GM23338 (cell line): ENCODE measurements around the gene C2orf68. TPM values are rescaled to one million over a fixed set of nuclear protein-coding genes. Genes with fewer than 3 reads are reported as not detected.

Source experiments
- ATAC-seq: fragments of 200-7000 bp; cut with Tn5 transposase; 3 replicates; pipeline ENCODE4 v1.9.1; 2020
- DNase-seq: peaks from one replicate; pipeline ENCODE4 v3.0.0-alpha.2; 2015; ENCODE audit warnings: low spot score
- H2AFZ ChIP-seq: fragments of 200-600 bp; sonication (generic); 2 replicates; pipeline ENCODE4 v1.8.0; 2016; ENCODE audit warnings: antibody characterized with exemption, mild to moderate bottlenecking, moderate library complexity
- H3F3A ChIP-seq: fragments of 200-600 bp; sonication (generic); replicated peaks from 2 replicates; pipeline ENCODE4 v1.8.0; 2017; ENCODE audit warnings: antibody characterized with exemption, mixed run types, low read depth
- H3K27ac ChIP-seq: fragments of 200-600 bp; sonication (generic); 2 replicates; pipeline ENCODE4 v1.6.1; 2016; ENCODE audit warnings: low read depth
- H3K27me3 ChIP-seq: fragments of 200-600 bp; sonication (generic); 2 replicates; pipeline ENCODE4 v1.8.0; 2016; ENCODE audit warnings: mild to moderate bottlenecking, mixed run types, moderate library complexity; ENCODE audit not compliant: insufficient read depth
- H3K36me3 ChIP-seq: fragments of 200-600 bp; sonication (generic); 2 replicates; pipeline ENCODE4 v1.8.0; 2016; ENCODE audit warnings: mild to moderate bottlenecking; ENCODE audit not compliant: insufficient read depth
- H3K4me1 ChIP-seq: fragments of 200-600 bp; sonication (generic); 2 replicates; pipeline ENCODE4 v1.8.0; 2016; ENCODE audit warnings: mild to moderate bottlenecking, moderate library complexity; ENCODE audit not compliant: insufficient read depth
- H3K4me2 ChIP-seq: fragments of 200-600 bp; sonication (generic); 2 replicates; pipeline ENCODE4 v1.7.1; 2017; ENCODE audit warnings: mixed run types
- H3K4me3 ChIP-seq: fragments of 200-600 bp; sonication (generic); 2 replicates; pipeline ENCODE4 v1.6.1; 2016; ENCODE audit warnings: mixed run types
- H3K79me2 ChIP-seq: fragments of 200-600 bp; sonication (generic); replicated peaks from 2 replicates; pipeline ENCODE4 v1.8.0; 2017; ENCODE audit warnings: mild to moderate bottlenecking; ENCODE audit not compliant: insufficient read depth
- H3K9me2 ChIP-seq: fragments of 200-600 bp; sonication (generic); 2 replicates; pipeline ENCODE4 v1.8.0; 2017; ENCODE audit not compliant: insufficient read depth
- H4K20me1 ChIP-seq: fragments of 200-600 bp; sonication (generic); replicated peaks from 2 replicates; pipeline ENCODE4 v1.8.0; 2017; ENCODE audit warnings: mild to moderate bottlenecking; ENCODE audit not compliant: insufficient read depth
- H3K27ac Mint-ChIP-seq: 2 replicates; pipeline ENCODE4 v1.8.0; 2020; ENCODE audit warnings: inconsistent platforms, mild to moderate bottlenecking, moderate library complexity, mixed read lengths
- H3K27me3 Mint-ChIP-seq: 3 replicates; pipeline ENCODE4 v1.8.0; 2022; ENCODE audit warnings: low read depth, mild to moderate bottlenecking, moderate library complexity, mixed read lengths, inconsistent platforms; ENCODE audit not compliant: insufficient read depth, poor library complexity
- H3K36me3 Mint-ChIP-seq: 3 replicates; pipeline ENCODE4 v1.8.0; 2021; ENCODE audit warnings: low read depth, mild to moderate bottlenecking, inconsistent platforms, moderate library complexity, mixed read lengths
- H3K4me1 Mint-ChIP-seq: 3 replicates; pipeline ENCODE4 v1.8.0; 2020; ENCODE audit warnings: mild to moderate bottlenecking, inconsistent platforms, mixed read lengths
- H3K4me3 Mint-ChIP-seq: 3 replicates; pipeline ENCODE4 v1.8.0; 2021; ENCODE audit warnings: moderate library complexity, mild to moderate bottlenecking, inconsistent platforms, mixed read lengths
- H3K9me3 Mint-ChIP-seq: 3 replicates; pipeline ENCODE4 v1.8.0; 2020; ENCODE audit warnings: moderate library complexity, mild to moderate bottlenecking, inconsistent platforms, mixed read lengths
- JUNB ChIP-seq: IDR thresholded peaks from one replicate; pipeline ENCODE4 v1.6.1; 2016; ENCODE audit warnings: antibody characterized with exemption; ENCODE audit not compliant: unreplicated experiment
- NANOG ChIP-seq: IDR thresholded peaks from 2 replicates; pipeline ENCODE4 v1.6.1; 2016; ENCODE audit warnings: antibody characterized with exemption, borderline replicate concordance
- POLR2AphosphoS5 ChIP-seq: IDR thresholded peaks from 2 replicates; pipeline ENCODE4 v1.6.1; 2016; ENCODE audit warnings: antibody characterized with exemption, low read depth
- STAT1 ChIP-seq: IDR thresholded peaks from one replicate; pipeline ENCODE4 v1.6.1; 2016; ENCODE audit warnings: antibody characterized with exemption; ENCODE audit not compliant: unreplicated experiment
- ZNF331 ChIP-seq: fragments of 250-450 bp; sonication (Bioruptor Pico); IDR thresholded peaks from 2 replicates; pipeline ENCODE4 v1.5.0; 2020; ENCODE audit warnings: low read depth, mild to moderate bottlenecking, moderate library complexity
- polyA plus RNA-seq: library from polyadenylated mRNA; unstranded; fragments of >200 nt; fragmentation: Nextera tagmentation; extraction: Ambion mirVana; gene quantifications from 2 replicates; pipeline ENCODE4 v1.2.1, GENCODE V29; 2016
- total RNA-seq: library from RNA; depleted of rRNA; stranded (reverse); fragments of >200 nt; shearing (Covaris generic); gene quantifications from 2 replicates; pipeline ENCODE4 v1.2.3, GENCODE V29; 2014
- TF ChIP-seq, protein P1 (sequence below), 2 experiments: fragments of 200-600 bp in 1 of 2; sonication (generic) in 1 of 2; conservative IDR thresholded peaks; 2 replicates each; pipeline versions ENCODE4 v1.5.1 to v1.6.1; 2016 to 2017; ENCODE audit warnings: antibody characterized with exemption in 2 of 2, low read depth in 2 of 2, mild to moderate bottlenecking in 2 of 2, moderate library complexity in 1 of 2
- TF ChIP-seq, protein P2 (sequence below): IDR thresholded peaks from one replicate; pipeline ENCODE4 v1.6.1; 2018; ENCODE audit warnings: antibody characterized with exemption; ENCODE audit not compliant: unreplicated experiment

C2orf68 gene
- total and polyA plus RNA-seq, 2 experiments from 2014 or later: 26.8 to 76.4 TPM

DNA sequence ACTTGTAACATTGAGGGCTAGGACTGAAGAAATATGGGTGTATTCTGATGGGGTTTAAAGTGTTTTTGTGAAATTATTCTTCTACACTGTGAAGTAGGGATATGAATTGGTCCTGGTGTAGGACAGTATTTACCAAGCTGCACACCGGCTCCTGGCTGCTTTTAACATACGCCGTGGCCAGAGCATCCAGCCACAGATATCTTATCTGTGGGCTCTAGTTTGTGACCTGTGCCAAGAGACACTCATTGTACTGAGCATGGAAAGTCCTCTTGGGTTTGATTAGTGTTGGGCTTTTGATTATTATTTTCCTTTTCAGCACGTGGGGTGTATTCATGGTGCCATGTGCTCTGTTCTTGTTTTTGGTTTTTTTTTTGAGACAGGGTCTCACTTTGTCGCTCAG lies 12.1 kb upstream of the C2orf68 start (continued):
- TF ChIP-seq, protein P1, sequence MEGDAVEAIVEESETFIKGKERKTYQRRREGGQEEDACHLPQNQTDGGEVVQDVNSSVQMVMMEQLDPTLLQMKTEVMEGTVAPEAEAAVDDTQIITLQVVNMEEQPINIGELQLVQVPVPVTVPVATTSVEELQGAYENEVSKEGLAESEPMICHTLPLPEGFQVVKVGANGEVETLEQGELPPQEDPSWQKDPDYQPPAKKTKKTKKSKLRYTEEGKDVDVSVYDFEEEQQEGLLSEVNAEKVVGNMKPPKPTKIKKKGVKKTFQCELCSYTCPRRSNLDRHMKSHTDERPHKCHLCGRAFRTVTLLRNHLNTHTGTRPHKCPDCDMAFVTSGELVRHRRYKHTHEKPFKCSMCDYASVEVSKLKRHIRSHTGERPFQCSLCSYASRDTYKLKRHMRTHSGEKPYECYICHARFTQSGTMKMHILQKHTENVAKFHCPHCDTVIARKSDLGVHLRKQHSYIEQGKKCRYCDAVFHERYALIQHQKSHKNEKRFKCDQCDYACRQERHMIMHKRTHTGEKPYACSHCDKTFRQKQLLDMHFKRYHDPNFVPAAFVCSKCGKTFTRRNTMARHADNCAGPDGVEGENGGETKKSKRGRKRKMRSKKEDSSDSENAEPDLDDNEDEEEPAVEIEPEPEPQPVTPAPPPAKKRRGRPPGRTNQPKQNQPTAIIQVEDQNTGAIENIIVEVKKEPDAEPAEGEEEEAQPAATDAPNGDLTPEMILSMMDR (conservative IDR thresholded peaks at IDR 0.05; ENCODE audit: low read depth in 2 of 2): no peak
- TF ChIP-seq, protein P2, sequence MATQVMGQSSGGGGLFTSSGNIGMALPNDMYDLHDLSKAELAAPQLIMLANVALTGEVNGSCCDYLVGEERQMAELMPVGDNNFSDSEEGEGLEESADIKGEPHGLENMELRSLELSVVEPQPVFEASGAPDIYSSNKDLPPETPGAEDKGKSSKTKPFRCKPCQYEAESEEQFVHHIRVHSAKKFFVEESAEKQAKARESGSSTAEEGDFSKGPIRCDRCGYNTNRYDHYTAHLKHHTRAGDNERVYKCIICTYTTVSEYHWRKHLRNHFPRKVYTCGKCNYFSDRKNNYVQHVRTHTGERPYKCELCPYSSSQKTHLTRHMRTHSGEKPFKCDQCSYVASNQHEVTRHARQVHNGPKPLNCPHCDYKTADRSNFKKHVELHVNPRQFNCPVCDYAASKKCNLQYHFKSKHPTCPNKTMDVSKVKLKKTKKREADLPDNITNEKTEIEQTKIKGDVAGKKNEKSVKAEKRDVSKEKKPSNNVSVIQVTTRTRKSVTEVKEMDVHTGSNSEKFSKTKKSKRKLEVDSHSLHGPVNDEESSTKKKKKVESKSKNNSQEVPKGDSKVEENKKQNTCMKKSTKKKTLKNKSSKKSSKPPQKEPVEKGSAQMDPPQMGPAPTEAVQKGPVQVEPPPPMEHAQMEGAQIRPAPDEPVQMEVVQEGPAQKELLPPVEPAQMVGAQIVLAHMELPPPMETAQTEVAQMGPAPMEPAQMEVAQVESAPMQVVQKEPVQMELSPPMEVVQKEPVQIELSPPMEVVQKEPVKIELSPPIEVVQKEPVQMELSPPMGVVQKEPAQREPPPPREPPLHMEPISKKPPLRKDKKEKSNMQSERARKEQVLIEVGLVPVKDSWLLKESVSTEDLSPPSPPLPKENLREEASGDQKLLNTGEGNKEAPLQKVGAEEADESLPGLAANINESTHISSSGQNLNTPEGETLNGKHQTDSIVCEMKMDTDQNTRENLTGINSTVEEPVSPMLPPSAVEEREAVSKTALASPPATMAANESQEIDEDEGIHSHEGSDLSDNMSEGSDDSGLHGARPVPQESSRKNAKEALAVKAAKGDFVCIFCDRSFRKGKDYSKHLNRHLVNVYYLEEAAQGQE: no peak
- no peak for TF ChIP-seq STAT1
- no peak for TF ChIP-seq NANOG
- no peak for TF ChIP-seq JUNB

DNA sequence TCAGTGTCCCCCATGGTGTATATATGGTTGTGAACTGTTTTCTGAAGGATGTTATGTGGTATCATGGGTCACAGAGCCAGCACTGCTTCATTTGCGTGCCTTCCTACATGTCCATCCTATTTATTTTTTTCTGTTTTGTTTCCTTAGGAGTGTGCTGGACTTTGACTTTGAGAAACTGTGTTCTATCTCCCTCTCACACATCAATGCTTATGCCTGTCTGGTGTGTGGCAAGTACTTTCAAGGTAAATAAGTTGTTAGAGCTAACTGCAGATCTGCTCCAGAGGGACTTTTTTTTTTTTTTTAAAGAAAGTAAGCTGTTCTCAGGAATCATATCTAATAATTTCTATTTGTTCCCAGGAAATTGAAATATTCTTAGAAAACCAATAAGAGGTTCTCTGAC lies 9.5 kb upstream of the C2orf68 start:
- H3K36me3 ChIP-seq: peaks cover 74% of the 10 kb centered on the region
- peaks cover 63% of the 10 kb centered on the region for H3K36me3 Mint-ChIP-seq
- H3K4me2 ChIP-seq: no peak overlapping the region
- no peak overlapping the region for H2AFZ ChIP-seq
- peaks cover 10% of the 10 kb centered on the region; the same call in 1 of the 2 replicates for H3K4me1 ChIP-seq
- H3K79me2 ChIP-seq: peaks cover 59% of the 10 kb centered on the region
- H3K9me3 Mint-ChIP-seq: no peaks in the 10 kb centered on the region
- H3F3A ChIP-seq: no peaks in the 10 kb centered on the region; the same call in 1 of the 2 replicates
- TF ChIP-seq, protein P1 (conservative IDR thresholded peaks at IDR 0.05; ENCODE audit: low read depth in 2 of 2): no peak
- H4K20me1 ChIP-seq: peaks cover 42% of the 10 kb centered on the region
- H3K9me2 ChIP-seq: no peaks in the 10 kb centered on the region
- no peak overlapping the region for H3K4me3 Mint-ChIP-seq
- peaks cover 3% of the 10 kb centered on the region; the same call in 1 of the 3 replicates for H3K4me1 Mint-ChIP-seq
- ATAC-seq (no peak), DNase-seq (no peak)
- H3K4me3 ChIP-seq: no peak overlapping the region
- no peaks in the 10 kb centered on the region for H3K27me3 ChIP-seq
- no peak overlapping the region for H3K27ac Mint-ChIP-seq
- peaks cover 5% of the 10 kb centered on the region for H3K27me3 Mint-ChIP-seq
- no peak overlapping the region for H3K27ac ChIP-seq

DNA sequence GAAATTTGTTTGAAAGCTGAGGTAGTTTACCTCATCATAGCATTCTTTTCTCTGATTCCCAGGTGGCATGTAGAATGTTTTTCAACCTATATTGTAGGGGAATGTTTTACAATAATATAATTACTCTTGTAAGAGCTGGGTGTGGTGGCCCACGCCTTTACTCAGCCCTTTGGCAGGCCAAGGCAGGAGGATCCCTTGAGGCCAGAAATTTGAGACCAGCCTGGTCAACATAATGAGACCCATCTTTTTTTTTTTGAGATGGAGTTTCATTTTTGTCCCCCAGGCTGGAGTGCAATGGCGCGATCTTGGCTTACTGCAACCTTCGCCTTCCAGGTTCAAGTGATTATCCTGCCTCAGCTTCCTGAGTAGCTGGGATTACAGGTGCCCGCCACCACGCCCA lies 7.8 kb upstream of the C2orf68 start:
- H3K4me1 Mint-ChIP-seq: peaks cover 3% of the 10 kb centered on the region; the same call in 1 of the 3 replicates
- DNase-seq (no peak), ATAC-seq (no peak)
- Histone ChIP-seq H4K20me1 (peaks cover 42% of the 10 kb centered on the region), H3K9me2 (no peaks in the 10 kb centered on the region), H3K4me2 (no peak overlapping the region), H3K4me3 (no peak overlapping the region), H3K4me1 (peaks cover 10% of the 10 kb centered on the region), H2AFZ (no peak overlapping the region), H3K36me3 (peaks cover 57% of the 10 kb centered on the region), H3K27me3 (no peaks in the 10 kb centered on the region), H3F3A (peaks cover 8% of the 10 kb centered on the region; the same call in 1 of the 2 replicates), H3K79me2 (peaks cover 61% of the 10 kb centered on the region), H3K27ac (no peak overlapping the region)
- no peak overlapping the region for H3K27ac Mint-ChIP-seq
- H3K27me3 Mint-ChIP-seq: peaks cover 2% of the 10 kb centered on the region
- H3K36me3 Mint-ChIP-seq: peaks cover 46% of the 10 kb centered on the region
- no peak overlapping the region for H3K4me3 Mint-ChIP-seq
- no peaks in the 10 kb centered on the region for H3K9me3 Mint-ChIP-seq
- TF ChIP-seq ZNF331 (CRISPR knock-in tag): no peak
- TF ChIP-seq NANOG: no peak
- no peak for TF ChIP-seq POLR2AphosphoS5
